Measurements from ENCODE around the gene PSD2. TPM values are rescaled to one million over a fixed set of nuclear protein-coding genes. Genes with fewer than 3 reads are reported as not detected.

PSD2 gene
- total RNA-seq, 4 donors from 2014 or later = 0.08 to 0.13 (median 0.10) TPM; not detected in 1

- no peak for DNase-seq (ENCODE audit: low spot score in 2 of 2)
- TF ChIP-seq CTCF (IDR thresholded peaks at IDR 0.05) (no peak), POLR2AphosphoS5 (IDR thresholded peaks at IDR 0.05) (no peak), EP300 (IDR thresholded peaks at IDR 0.05) (no peak), POLR2A (IDR thresholded peaks at IDR 0.05) (no peak)
- Histone ChIP-seq H3K27ac (no peak overlapping the region), H3K27me3 (peaks cover 18% of the 10 kb centered on the region), H3K36me3 (no peaks in the 10 kb centered on the region), H3K4me1 (no peaks in the 10 kb centered on the region), H3K9me3 (no peaks in the 10 kb centered on the region), H3K4me3 (no peak overlapping the region)
- WGBS = 57% methylated on average over 7 of the region's 8 CpGs
These were observed 11.4 kb downstream of the PSD2 start for GRCh38 chr5:139806726-139807646.

GRCh38 chr5:139807647-139808030 is 12.0 kb downstream of the PSD2 start:
- TF ChIP-seq CTCF (IDR thresholded peaks at IDR 0.05) (no peak), POLR2AphosphoS5 (IDR thresholded peaks at IDR 0.05) (no peak)
- H3K27ac ChIP-seq = no peak overlapping the region
- DNase-seq (ENCODE audit: low spot score in 2 of 2) = no peak
- no peaks in the 10 kb centered on the region for H3K4me1 ChIP-seq
- no peaks in the 10 kb centered on the region for H3K9me3 ChIP-seq
- WGBS = 82% methylated on average over 6 of the region's 6 CpGs
- H3K36me3 ChIP-seq = no peaks in the 10 kb centered on the region
- peaks cover 11% of the 10 kb centered on the region for H3K27me3 ChIP-seq
- H3K4me3 ChIP-seq = no peak overlapping the region

GRCh38 chr5:139808481-139809330 is 13.1 kb downstream of the PSD2 start:
- H3K27me3 ChIP-seq = peaks cover 2% of the 10 kb centered on the region
- H3K4me1 ChIP-seq = no peaks in the 10 kb centered on the region
- H3K36me3 ChIP-seq = no peaks in the 10 kb centered on the region
- no peak for DNase-seq (ENCODE audit: low spot score in 2 of 2)
- no peak overlapping the region for H3K4me3 ChIP-seq
- 32% methylated on average over 14 of the region's 19 CpGs for WGBS
- TF ChIP-seq POLR2A (IDR thresholded peaks at IDR 0.05) (no peak), CTCF (IDR thresholded peaks at IDR 0.05) (no peak), POLR2AphosphoS5 (IDR thresholded peaks at IDR 0.05) (no peak), EP300 (IDR thresholded peaks at IDR 0.05) (no peak)
- H3K9me3 ChIP-seq = no peaks in the 10 kb centered on the region
- H3K27ac ChIP-seq = no peak overlapping the region

- Histone ChIP-seq H3K36me3 (no peaks in the 10 kb centered on the region), H3K27me3 (no peaks in the 10 kb centered on the region), H3K4me1 (no peaks in the 10 kb centered on the region), H3K4me3 (no peak overlapping the region), H3K9me3 (no peaks in the 10 kb centered on the region), H3K27ac (no peak overlapping the region)
- WGBS = 90% methylated on average over 2 of the region's 11 CpGs
- no peak for TF ChIP-seq POLR2AphosphoS5 (IDR thresholded peaks at IDR 0.05)
- TF ChIP-seq EP300 (IDR thresholded peaks at IDR 0.05) = no peak
- TF ChIP-seq POLR2A (IDR thresholded peaks at IDR 0.05) = no peak
- TF ChIP-seq CTCF (IDR thresholded peaks at IDR 0.05) = no peak
- no peak for DNase-seq (ENCODE audit: low spot score in 2 of 2)
These were observed 13.8 kb downstream of the PSD2 start for GRCh38 chr5:139809331-139809810.
